Activated CD8-positive, alpha-beta memory T cell treated with anti-CD3 and anti-CD28 coated beads, Interleukin-2, amount 10 ng/mL, durations not matched to agents 7 days and 5 days (primary cell): ENCODE measurements around the gene KBTBD7. TPM values are rescaled to one million over a fixed set of nuclear protein-coding genes. Genes with fewer than 3 reads are reported as not detected.

Experiments used
- ATAC-seq: fragments of 150-1000 bp; cut with Tn5 transposase; one replicate; pipeline ENCODE4 v1.10.0; 2021; ENCODE audit warnings: moderate library complexity
- CTCF ChIA-PET: fragments of 350-600 bp; sonication (Branson Sonifier 250); formaldehyde crosslinking; loops from one replicate; lab custom pipeline; 2021; ENCODE audit warnings: antibody characterized with exemption; lab: Charles Lee
- DNase-seq: peaks from one replicate; pipeline ENCODE4 v3.0.0-alpha.2; 2020
- H3K27ac Mint-ChIP-seq: one replicate; pipeline ENCODE4 v1.8.0; 2021; ENCODE audit warnings: mild to moderate bottlenecking, mixed read lengths
- H3K27me3 Mint-ChIP-seq: one replicate; pipeline ENCODE4 v1.8.0; 2021; ENCODE audit warnings: mixed read lengths
- H3K36me3 Mint-ChIP-seq: one replicate; pipeline ENCODE4 v1.8.0; 2021; ENCODE audit warnings: mild to moderate bottlenecking, mixed read lengths
- H3K4me1 Mint-ChIP-seq: one replicate; pipeline ENCODE4 v1.8.0; 2021; ENCODE audit warnings: mixed read lengths
- H3K4me3 Mint-ChIP-seq: one replicate; pipeline ENCODE4 v1.8.0; 2021; ENCODE audit warnings: mild to moderate bottlenecking, moderate library complexity, mixed read lengths
- H3K9me3 Mint-ChIP-seq: one replicate; pipeline ENCODE4 v1.8.0; 2022; ENCODE audit warnings: low read depth, mixed read lengths
- total RNA-seq, 2 experiments: library from RNA; stranded (reverse); gene quantifications; one replicate each; pipeline ENCODE4 v1.2.3, GENCODE V29; 2021

The KBTBD7 gene, protein sequence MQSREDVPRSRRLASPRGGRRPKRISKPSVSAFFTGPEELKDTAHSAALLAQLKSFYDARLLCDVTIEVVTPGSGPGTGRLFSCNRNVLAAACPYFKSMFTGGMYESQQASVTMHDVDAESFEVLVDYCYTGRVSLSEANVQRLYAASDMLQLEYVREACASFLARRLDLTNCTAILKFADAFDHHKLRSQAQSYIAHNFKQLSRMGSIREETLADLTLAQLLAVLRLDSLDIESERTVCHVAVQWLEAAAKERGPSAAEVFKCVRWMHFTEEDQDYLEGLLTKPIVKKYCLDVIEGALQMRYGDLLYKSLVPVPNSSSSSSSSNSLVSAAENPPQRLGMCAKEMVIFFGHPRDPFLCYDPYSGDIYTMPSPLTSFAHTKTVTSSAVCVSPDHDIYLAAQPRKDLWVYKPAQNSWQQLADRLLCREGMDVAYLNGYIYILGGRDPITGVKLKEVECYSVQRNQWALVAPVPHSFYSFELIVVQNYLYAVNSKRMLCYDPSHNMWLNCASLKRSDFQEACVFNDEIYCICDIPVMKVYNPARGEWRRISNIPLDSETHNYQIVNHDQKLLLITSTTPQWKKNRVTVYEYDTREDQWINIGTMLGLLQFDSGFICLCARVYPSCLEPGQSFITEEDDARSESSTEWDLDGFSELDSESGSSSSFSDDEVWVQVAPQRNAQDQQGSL
- 1 to 10 TPM; 6.5 to 7.6 TPM for total RNA-seq

- Mint-ChIP-seq H3K9me3 (no peaks in the 10 kb centered on the region), H3K27ac (peak within 1 kb of the TSS; percentile 89), H3K27me3 (no peaks in the 10 kb centered on the region), H3K36me3 (peaks cover 28% of the 10 kb centered on the region), H3K4me1 (peaks cover 42% of the 10 kb centered on the region), H3K4me3 (peak within 1 kb of the TSS; percentile 86)
- DNase-seq (peak; percentile 96), ATAC-seq (peak; percentile 99)
- CTCF ChIA-PET: interaction anchor here (0.7 kb wide), 1 partner anchor 28 kb away, joined by 3 read pairs; no protein-coding TSS in a partner anchor
Observed at GRCh38 chr13:41193919-41194824, at the start of gene KBTBD7. TSS of gene KBTBD7 (minus strand) at chr13:41194569. CDS start at chr13:41194257, 312 bp downstream.

DNA sequence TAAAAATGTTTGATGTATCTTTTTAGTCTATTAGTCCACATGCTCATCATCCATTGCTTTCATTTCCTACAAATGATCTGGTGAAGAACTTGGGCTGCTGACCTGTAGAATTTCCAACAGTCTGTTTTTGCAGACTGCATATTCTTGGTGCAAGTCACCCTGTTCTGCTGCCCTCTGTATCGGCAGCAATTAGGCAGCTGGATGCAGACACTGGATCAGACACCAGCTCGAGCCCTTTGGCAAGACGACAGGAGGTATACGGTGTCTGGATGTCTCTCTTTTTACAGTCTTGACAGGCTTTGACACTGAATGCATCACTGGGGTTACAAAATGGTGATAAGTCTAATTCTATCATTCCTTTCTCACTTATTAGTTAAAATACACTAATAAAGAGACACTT is 47.3 kb upstream of the KBTBD7 start:
- DNase-seq (no peak), ATAC-seq (no peak)
- Mint-ChIP-seq H3K4me1 (no peaks in the 10 kb centered on the region), H3K4me3 (no peak overlapping the region), H3K27ac (no peak overlapping the region), H3K27me3 (no peaks in the 10 kb centered on the region), H3K36me3 (peaks cover 12% of the 10 kb centered on the region), H3K9me3 (no peaks in the 10 kb centered on the region)
- CTCF ChIA-PET: no interaction called here

GRCh38 chr13:41236369-41236768 is 42.0 kb upstream of the KBTBD7 start:
- CTCF ChIA-PET: interaction anchor here (0.8 kb wide), 1 partner anchor 655 kb away, joined by 3 read pairs; no protein-coding TSS in a partner anchor
- H3K9me3 Mint-ChIP-seq: no peaks in the 10 kb centered on the region
- H3K36me3 Mint-ChIP-seq: peaks cover 24% of the 10 kb centered on the region
- H3K4me3 Mint-ChIP-seq: no peak overlapping the region
- no peak for DNase-seq
- no peak overlapping the region for H3K27ac Mint-ChIP-seq
- no peaks in the 10 kb centered on the region for H3K4me1 Mint-ChIP-seq
- H3K27me3 Mint-ChIP-seq: no peaks in the 10 kb centered on the region
- ATAC-seq: no peak

- Mint-ChIP-seq H3K4me1 (no peaks in the 10 kb centered on the region), H3K27ac (no peak overlapping the region), H3K4me3 (no peak overlapping the region), H3K27me3 (no peaks in the 10 kb centered on the region), H3K36me3 (peaks cover 27% of the 10 kb centered on the region), H3K9me3 (no peaks in the 10 kb centered on the region)
- CTCF ChIA-PET: interaction anchor here (0.9 kb wide), 1 partner anchor 10 kb away, joined by 3 read pairs; no protein-coding TSS in a partner anchor
- ATAC-seq (no peak), DNase-seq (no peak)
Observed at GRCh38 chr13:41232578-41233480, 38.5 kb upstream of the KBTBD7 start.

DNA sequence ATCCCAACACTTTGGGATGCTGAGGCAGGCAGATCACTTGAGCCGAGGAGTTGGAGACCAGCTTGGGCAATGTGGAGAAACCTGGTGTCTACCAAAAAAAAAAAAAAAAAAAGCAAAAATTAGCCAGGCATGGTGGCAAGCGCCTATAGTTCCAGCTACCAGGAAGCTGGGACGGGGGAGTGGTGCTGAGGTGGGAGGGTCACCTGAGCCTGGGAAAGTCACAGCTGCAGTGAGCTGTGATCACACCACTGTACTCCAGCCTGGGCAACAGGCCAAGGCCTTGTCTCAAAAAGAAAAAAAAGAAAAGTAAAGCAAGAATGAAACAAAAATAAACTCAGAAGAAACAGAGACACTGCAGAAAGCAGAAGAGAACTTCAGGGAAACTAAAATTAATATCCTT is 37.4 kb upstream of the KBTBD7 start:
- DNase-seq (no peak), ATAC-seq (no peak)
- H3K27ac Mint-ChIP-seq: no peak overlapping the region
- H3K4me1 Mint-ChIP-seq: no peaks in the 10 kb centered on the region
- H3K4me3 Mint-ChIP-seq: no peak overlapping the region
- CTCF ChIA-PET: interaction anchor here (0.6 to 1.4 kb wide), 5 partner anchors 9 to 448 kb away, joined by 3 to 5 read pairs (median 3); no protein-coding TSS in a partner anchor
- H3K9me3 Mint-ChIP-seq: no peaks in the 10 kb centered on the region
- H3K36me3 Mint-ChIP-seq: peaks cover 27% of the 10 kb centered on the region
- H3K27me3 Mint-ChIP-seq: no peaks in the 10 kb centered on the region

GRCh38 chr13:41231025-41231677 is 36.8 kb upstream of the KBTBD7 start:
- CTCF ChIA-PET: interaction anchor here (0.6 to 1.5 kb wide), 4 partner anchors 10 to 448 kb away, joined by 3 to 5 read pairs (median 4); no protein-coding TSS in a partner anchor
- no peak for ATAC-seq
- no peak for DNase-seq
- H3K36me3 Mint-ChIP-seq: peaks cover 27% of the 10 kb centered on the region
- no peaks in the 10 kb centered on the region for H3K9me3 Mint-ChIP-seq
- no peak overlapping the region for H3K4me3 Mint-ChIP-seq
- H3K4me1 Mint-ChIP-seq: no peaks in the 10 kb centered on the region
- no peak overlapping the region for H3K27ac Mint-ChIP-seq
- no peaks in the 10 kb centered on the region for H3K27me3 Mint-ChIP-seq

DNA sequence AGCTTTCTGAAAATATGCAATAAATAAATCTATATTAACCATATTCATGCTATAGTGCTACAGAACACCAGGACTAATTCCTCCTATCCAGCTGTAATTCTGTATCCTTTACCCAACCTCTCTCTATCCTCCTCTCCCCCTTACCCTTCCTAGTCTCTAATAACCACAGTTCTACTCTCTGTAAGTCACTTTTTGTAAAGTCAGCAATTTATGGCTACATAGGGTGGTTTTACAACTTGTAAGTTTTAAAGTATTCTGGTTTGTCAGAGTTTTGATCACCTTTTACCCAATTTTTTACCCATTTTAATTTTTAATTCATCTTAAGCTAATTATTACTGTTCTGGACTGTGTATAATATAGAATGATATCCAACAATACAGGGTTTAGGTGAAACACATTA is 35.0 kb upstream of the KBTBD7 start:
- DNase-seq (no peak), ATAC-seq (no peak)
- Mint-ChIP-seq H3K4me3 (no peak overlapping the region), H3K27ac (no peak overlapping the region), H3K36me3 (peaks cover 21% of the 10 kb centered on the region), H3K4me1 (no peaks in the 10 kb centered on the region), H3K27me3 (no peaks in the 10 kb centered on the region), H3K9me3 (no peaks in the 10 kb centered on the region)
- CTCF ChIA-PET: no interaction called here

GRCh38 chr13:41224113-41225110 is 30.0 kb upstream of the KBTBD7 start:
- H3K4me3 Mint-ChIP-seq: no peak overlapping the region
- H3K9me3 Mint-ChIP-seq: no peaks in the 10 kb centered on the region
- no peak for ATAC-seq
- H3K27me3 Mint-ChIP-seq: no peaks in the 10 kb centered on the region
- no peaks in the 10 kb centered on the region for H3K4me1 Mint-ChIP-seq
- H3K36me3 Mint-ChIP-seq: peaks cover 16% of the 10 kb centered on the region
- CTCF ChIA-PET: no interaction called here
- no peak overlapping the region for H3K27ac Mint-ChIP-seq
- no peak for DNase-seq

- Mint-ChIP-seq H3K36me3 (peaks cover 14% of the 10 kb centered on the region), H3K27ac (no peak overlapping the region), H3K27me3 (no peaks in the 10 kb centered on the region), H3K9me3 (no peaks in the 10 kb centered on the region), H3K4me1 (peaks cover 8% of the 10 kb centered on the region), H3K4me3 (no peak overlapping the region)
- DNase-seq (peak; percentile 68), ATAC-seq (peak; percentile 80)
- CTCF ChIA-PET: interaction anchor here (0.7 to 3.6 kb wide), 7 partner anchors 10 to 168 kb away, joined by 3 to 23 read pairs (median 3); partner anchors contain the start of gene KBTBD7
Observed at GRCh38 chr13:41222259-41222852, 28.0 kb upstream of the KBTBD7 start.

GRCh38 chr13:41220401-41220800 is 26.0 kb upstream of the KBTBD7 start:
- Mint-ChIP-seq H3K4me3 (no peak overlapping the region), H3K27ac (no peak overlapping the region), H3K36me3 (peaks cover 16% of the 10 kb centered on the region), H3K27me3 (no peaks in the 10 kb centered on the region), H3K9me3 (no peaks in the 10 kb centered on the region), H3K4me1 (peaks cover 8% of the 10 kb centered on the region)
- no peak for ATAC-seq
- no peak for DNase-seq
- CTCF ChIA-PET: interaction anchor here (0.9 to 3.6 kb wide), 2 partner anchors 22 to 166 kb away, joined by 4 to 23 read pairs; no protein-coding TSS in a partner anchor
